H1 (cell line): ENCODE data around the gene BRD2. TPM values are rescaled to one million over a fixed set of nuclear protein-coding genes. Genes with fewer than 3 reads are reported as not detected.

Experiments used
- CTCF ChIA-PET: fragments of 300-600 bp; sonication (Branson Sonifier 250); formaldehyde crosslinking; loops from one replicate; lab custom pipeline; 2021; ENCODE audit not compliant: partially characterized antibody; lab: Charles Lee
- POLR2A ChIA-PET: fragments of 300-600 bp; sonication (Branson Sonifier 250); formaldehyde crosslinking; loops from one replicate; lab custom pipeline; 2021; ENCODE audit warnings: inconsistent platforms; ENCODE audit not compliant: partially characterized antibody; lab: Charles Lee
- DNase-seq, 2 experiments: peaks; one replicate each; pipeline versions ENCODE4 v3.0.0 to v3.0.0-alpha.2; 2010 to 2022; ENCODE audit warnings: low spot score in 2 of 2, low read depth in 1 of 2, mixed read lengths in 1 of 2
- FAIRE-seq: peaks from 2 replicates; lab custom pipeline; 2011; peaks lifted over from hg19 to GRCh38; lab: Jason Lieb, UNC
- H2AFZ ChIP-seq: 2 replicates; pipeline ENCODE4 v1.8.1; 2012; ENCODE audit warnings: low read length, inconsistent platforms
- H2AK5ac ChIP-seq: 2 replicates; pipeline ENCODE4 v1.6.1; 2013; ENCODE audit warnings: low read depth, low read length
- H2BK120ac ChIP-seq: replicated peaks from 2 replicates; pipeline ENCODE3; 2013; ENCODE audit warnings: low read depth, low read length, inconsistent platforms
- H2BK12ac ChIP-seq: 2 replicates; pipeline ENCODE4 v1.6.1; 2013; ENCODE audit warnings: low read depth, low read length
- H2BK15ac ChIP-seq: 2 replicates; pipeline ENCODE4 v1.6.1; 2013; ENCODE audit warnings: low read length
- H2BK20ac ChIP-seq: 2 replicates; pipeline ENCODE4 v1.6.1; 2013; ENCODE audit warnings: low read length
- H2BK5ac ChIP-seq: 2 replicates; pipeline ENCODE4 v1.6.1; 2013; ENCODE audit warnings: low read depth, low read length
- H3K14ac ChIP-seq: 2 replicates; pipeline ENCODE4 v1.6.1; 2013; ENCODE audit warnings: inconsistent platforms; ENCODE audit not compliant: insufficient read length
- H3K18ac ChIP-seq: 2 replicates; pipeline ENCODE4 v1.6.1; 2013; ENCODE audit warnings: low read length; ENCODE audit errors: extremely low read depth
- H3K23ac ChIP-seq: 2 replicates; pipeline ENCODE4 v1.6.1; 2013; ENCODE audit warnings: inconsistent platforms; ENCODE audit not compliant: insufficient read length
- H3K23me2 ChIP-seq: 2 replicates; pipeline ENCODE4 v1.6.1; 2013; ENCODE audit warnings: low read depth, low read length
- H3K27ac ChIP-seq: 2 replicates; pipeline ENCODE4 v1.6.1; 2011; ENCODE audit warnings: low read depth, low read length, inconsistent platforms
- H3K27me3 ChIP-seq, 4 experiments: replicated peaks in 1 of 4; 1 replicate in 1 of 4; 2 replicates in 3 of 4; pipeline versions ENCODE4 v1.6.1 to v1.8.1; 2011 to 2013; ENCODE audit warnings: low read length in 3 of 4, mild to moderate bottlenecking in 3 of 4, inconsistent platforms in 2 of 4, mixed read lengths in 2 of 4, moderate library complexity in 1 of 4; ENCODE audit not compliant: control insufficient read depth in 3 of 4, insufficient read depth in 3 of 4; ENCODE audit errors: extremely low read depth in 1 of 4
- H3K36me3 ChIP-seq, 4 experiments: 2 replicates each; pipeline versions ENCODE4 v1.6.1 to v1.8.1; 2011 to 2013; ENCODE audit warnings: mild to moderate bottlenecking in 4 of 4, low read length in 3 of 4, moderate library complexity in 2 of 4, control low read depth in 1 of 4, inconsistent platforms in 1 of 4; ENCODE audit not compliant: insufficient read depth in 4 of 4, control insufficient read depth in 2 of 4
- H3K4ac ChIP-seq: replicated peaks from 2 replicates; pipeline ENCODE3; 2013; ENCODE audit warnings: low read length, low read depth, mixed read lengths, inconsistent platforms; ENCODE audit not compliant: insufficient read length
- H3K4me1 ChIP-seq, 4 experiments: replicated peaks in 1 of 4; 1 replicate in 1 of 4; 2 replicates in 3 of 4; pipeline versions ENCODE4 v1.6.1 to v1.8.1; 2011 to 2013; ENCODE audit warnings: low read length in 3 of 4, inconsistent platforms in 2 of 4, mixed read lengths in 1 of 4; ENCODE audit not compliant: insufficient read depth in 4 of 4, control insufficient read depth in 3 of 4
- H3K4me2 ChIP-seq, 2 experiments: 2 replicates each; pipeline versions ENCODE4 v1.6.1 to v1.8.1; 2011 to 2013; ENCODE audit warnings: low read depth in 2 of 2, low read length in 2 of 2, control low read depth in 1 of 2, inconsistent platforms in 1 of 2, mild to moderate bottlenecking in 1 of 2; ENCODE audit not compliant: insufficient read depth in 1 of 2
- H3K4me3 ChIP-seq, 4 experiments: fragments of 200-600, 300-600 bp in 1 of 4; sonication (generic), shearing (Covaris generic), sonication (Bioruptor Twin) in 1 of 4; 2 replicates each; pipeline versions ENCODE4 v1.5.1 to v1.8.1; 2011 to 2016; ENCODE audit warnings: low read length in 4 of 4, low read depth in 3 of 4, control low read depth in 2 of 4, inconsistent platforms in 2 of 4, mild to moderate bottlenecking in 2 of 4, mixed read lengths in 1 of 4, moderate library complexity in 1 of 4; ENCODE audit not compliant: insufficient read depth in 2 of 4; ENCODE audit errors: extremely low read depth in 1 of 4
- H3K56ac ChIP-seq: replicated peaks from 2 replicates; pipeline ENCODE3; 2013; ENCODE audit warnings: low read depth, mild to moderate bottlenecking, mixed read lengths, low read length, inconsistent platforms; ENCODE audit not compliant: insufficient read length
- H3K79me1 ChIP-seq: 2 replicates; pipeline ENCODE4 v1.6.1; 2013; ENCODE audit warnings: low read depth, low read length, control low read depth
- H3K79me2 ChIP-seq, 2 experiments: 2 replicates each; pipeline versions ENCODE4 v1.6.1 to v1.8.1; 2012 to 2013; ENCODE audit warnings: low read length in 2 of 2, mild to moderate bottlenecking in 2 of 2, inconsistent platforms in 1 of 2; ENCODE audit not compliant: insufficient read depth in 2 of 2, control insufficient read depth in 1 of 2
- H3K9ac ChIP-seq, 4 experiments: replicated peaks in 1 of 4; 1 replicate in 1 of 4; 2 replicates in 3 of 4; pipeline versions ENCODE4 v1.6.1 to v1.8.1; 2011 to 2013; ENCODE audit warnings: low read depth in 3 of 4, low read length in 3 of 4, control low read depth in 2 of 4, mild to moderate bottlenecking in 2 of 4, moderate library complexity in 2 of 4, inconsistent platforms in 1 of 4; ENCODE audit errors: extremely low read depth in 1 of 4
- H3K9me3 ChIP-seq, 2 experiments: 2 replicates each; pipeline versions ENCODE4 v1.6.1 to v1.8.1; 2012 to 2013; ENCODE audit warnings: mild to moderate bottlenecking in 2 of 2, moderate library complexity in 2 of 2, control low read depth in 1 of 2, inconsistent platforms in 1 of 2, low read depth in 1 of 2, low read length in 1 of 2, mixed read lengths in 1 of 2; ENCODE audit not compliant: insufficient read depth in 2 of 2
- H4K20me1 ChIP-seq, 2 experiments: replicated peaks in 1 of 2; 2 replicates each; pipeline versions ENCODE3 to v1.8.1; 2011 to 2013; ENCODE audit warnings: inconsistent platforms in 2 of 2, low read length in 2 of 2, mild to moderate bottlenecking in 1 of 2; ENCODE audit not compliant: insufficient read depth in 2 of 2, control insufficient read depth in 1 of 2
- H4K5ac ChIP-seq: 2 replicates; pipeline ENCODE4 v1.6.1; 2013; ENCODE audit warnings: low read length, low read depth, mixed read lengths, inconsistent platforms; ENCODE audit not compliant: insufficient read length
- H4K8ac ChIP-seq: 2 replicates; pipeline ENCODE4 v1.8.0; 2013; ENCODE audit warnings: mild to moderate bottlenecking, moderate library complexity, low read length, inconsistent platforms; ENCODE audit not compliant: insufficient read depth; ENCODE audit errors: extremely low read depth
- H4K91ac ChIP-seq: replicated peaks from 2 replicates; pipeline ENCODE3; 2013; ENCODE audit warnings: low read length, mixed read lengths, inconsistent platforms; ENCODE audit not compliant: insufficient read length
- CBX5 ChIP-seq: fragments of 300-800, 300-1000 bp; sonication (generic); IDR thresholded peaks from 2 replicates; pipeline ENCODE4 v1.7.1; 2016; ENCODE audit warnings: antibody characterized with exemption, low read length, low read depth
- CBX8 ChIP-seq: fragments of 300-800, 300-1000 bp; sonication (generic); IDR thresholded peaks from 2 replicates; pipeline ENCODE4 v1.7.1; 2016; ENCODE audit warnings: low read depth, low read length, borderline replicate concordance
- MAFK ChIP-seq: IDR thresholded peaks from 2 replicates; pipeline ENCODE4 v1.6.1; 2012; ENCODE audit warnings: low read depth, mild to moderate bottlenecking, improper control_type of control experiment, low read length
- POLR2A ChIP-seq, 2 experiments: IDR thresholded peaks; 1 replicate in 1 of 2; 2 replicates in 1 of 2; pipeline ENCODE4 v1.6.1; 2011; ENCODE audit warnings: low read depth in 2 of 2, low read length in 2 of 2, mild to moderate bottlenecking in 2 of 2; ENCODE audit errors: control extremely low read depth in 1 of 2
- POU5F1 ChIP-seq: IDR thresholded peaks from 2 replicates; pipeline ENCODE4 v1.6.1; 2011; ENCODE audit warnings: low read depth, mild to moderate bottlenecking, low read length, moderate library complexity
- RBBP5 ChIP-seq: IDR thresholded peaks from 2 replicates; pipeline ENCODE4 v1.7.1; 2012; ENCODE audit warnings: low read depth, mild to moderate bottlenecking, inconsistent platforms, low read length, moderate library complexity, borderline replicate concordance
- SP2 ChIP-seq: IDR thresholded peaks from 2 replicates; pipeline ENCODE4 v1.6.1; 2012; ENCODE audit warnings: mild to moderate bottlenecking, low read length, inconsistent platforms
- TCF12 ChIP-seq: IDR thresholded peaks from 2 replicates; pipeline ENCODE4 v1.6.1; 2011; ENCODE audit warnings: low read depth, mild to moderate bottlenecking, low read length
- polyA plus RNA-seq, 7 experiments: library from polyadenylated mRNA; depleted of rRNA in 3 of 7; stranded (reverse) in 5 of 7; unstranded in 2 of 7; fragments of >200 nt in 5 of 7; fragments of 200-250 nt in 2 of 7; gene quantifications; 1 replicate in 5 of 7; 2 replicates in 1 of 7; 4 replicates in 1 of 7; pipeline versions ENCODE4 v1.2.1 to v1.2.3, GENCODE V29; 2011 to 2013; ENCODE audit warnings: missing spikeins in 2 of 7, mixed read lengths in 2 of 7
- total RNA-seq: library from RNA; stranded (reverse); fragmentation: NEBNext Ultra II Directional; extraction: Animal tissue kit (Norgen Biotek cat#: 25700); gene quantifications from 2 replicates; pipeline ENCODE4 v1.2.1, GENCODE V29; 2021

BRD2 gene
- total and polyA plus RNA-seq, 2 of the 8 experiments (the other 6 are each of a cell fraction or from before 2014, with no cell fraction given), result 132 to 185 TPM

- Histone ChIP-seq H3K4me2 (no peak overlapping the region), H3K14ac (no peak overlapping the region), H2AFZ (no peak overlapping the region), H3K27me3 (no peaks in the 10 kb centered on the region), H3K27ac (no peak overlapping the region), H3K23me2 (no peaks in the 10 kb centered on the region), H3K9ac (no peak overlapping the region), H3K4me3 (no peak overlapping the region), H3K4ac (no peak overlapping the region), H4K91ac (no peak overlapping the region), H2BK5ac (no peak overlapping the region), H2BK120ac (no peak overlapping the region), H3K79me1 (no peaks in the 10 kb centered on the region), H3K4me1 (peaks cover 0 to 4% (median 1%) of the 10 kb centered on the region in 4 experiments; a peak in 2 of 7 replicates), H4K20me1 (no peaks in the 10 kb centered on the region), H2BK15ac (no peak overlapping the region), H3K18ac (no peak overlapping the region), H2BK12ac (no peak overlapping the region), H4K8ac (no peak overlapping the region), H3K23ac (no peak overlapping the region), H3K36me3 (no peaks in the 10 kb centered on the region), H3K79me2 (no peaks in the 10 kb centered on the region), H3K9me3 (no peaks in the 10 kb centered on the region), H2AK5ac (no peak overlapping the region), H2BK20ac (no peak overlapping the region), H3K56ac (no peak overlapping the region), H4K5ac (no peak overlapping the region)
- FAIRE-seq (no peak), DNase-seq (no peak)
- POLR2A ChIA-PET, result interaction anchor here (1.1 to 1.5 kb wide), 6 partner anchors 11 to 254 kb away, joined by 3 to 6 read pairs (median 4); partner anchors contain the start of genes RPS18 and VPS52
- CTCF ChIA-PET, result interaction anchor here (1.0 to 6.1 kb wide), 10 partner anchors 11 to 230 kb away, joined by 3 to 65 read pairs (median 4); partner anchors contain the start of gene HLA-DPA1
- TF ChIP-seq CBX5 (no peak), POU5F1 (no peak), TCF12 (no peak), MAFK (no peak), CBX8 (no peak), POLR2A (IDR thresholded peaks at IDR 0.05; ENCODE audit: control extremely low read depth in 1 of 2, low read depth in 2 of 2, low read length in 2 of 2) (no peak), SP2 (no peak), RBBP5 (no peak)
These were observed 50.0 kb downstream of the BRD2 start for GRCh38 chr6:33018418-33018817.
